Activated B cell treated with CpG ODN at 0.5 μM for 24 hours (primary cell): Measurements from ENCODE around the gene FRMPD1. TPM values are rescaled to one million over a fixed set of nuclear protein-coding genes. Genes with fewer than 3 reads are reported as not detected.

ENCODE experiments used
- ATAC-seq: fragments of 200-7000 bp; cut with Tn5 transposase; one replicate; pipeline ENCODE4 v1.10.0; 2021; ENCODE audit warnings: low read depth, mild to moderate bottlenecking, moderate library complexity
- CTCF ChIA-PET: fragments of 350-600 bp; sonication (Branson Sonifier 250); formaldehyde crosslinking; loops from one replicate; lab custom pipeline; 2021; ENCODE audit warnings: antibody characterized with exemption; lab: Charles Lee
- POLR2A ChIA-PET: fragments of 350-600 bp; sonication (Branson Sonifier 250); formaldehyde crosslinking; loops from one replicate; lab custom pipeline; 2021; ENCODE audit warnings: antibody characterized with exemption; lab: Charles Lee
- DNase-seq: peaks from one replicate; pipeline ENCODE4 v3.0.0; 2022
- H3K27ac Mint-ChIP-seq: one replicate; pipeline ENCODE4 v1.8.0; 2020; ENCODE audit warnings: mixed read lengths
- H3K27me3 Mint-ChIP-seq: one replicate; pipeline ENCODE4 v1.8.0; 2021; ENCODE audit warnings: mixed read lengths
- H3K36me3 Mint-ChIP-seq: one replicate; pipeline ENCODE4 v1.8.0; 2021; ENCODE audit warnings: low read depth, mixed read lengths
- H3K4me1 Mint-ChIP-seq: one replicate; pipeline ENCODE4 v1.8.0; 2021; ENCODE audit warnings: mixed read lengths
- H3K4me3 Mint-ChIP-seq: one replicate; pipeline ENCODE4 v1.8.0; 2020; ENCODE audit warnings: mild to moderate bottlenecking, mixed read lengths
- H3K9me3 Mint-ChIP-seq: one replicate; pipeline ENCODE4 v1.8.0; 2020; ENCODE audit warnings: mixed read lengths
- CTCF ChIP-seq: fragments of 200-600 bp; IDR thresholded peaks from one replicate; pipeline ENCODE4 v1.8.0; 2022; ENCODE audit warnings: antibody characterized with exemption, mild to moderate bottlenecking
- intact Hi-C: fragments of 100-400 bp; cut with micrococcal nuclease; formaldehyde crosslinking; loops from one replicate; pipeline ENCODE4 v1.15.1; 2024
- total RNA-seq: library from RNA; stranded (reverse); gene quantifications from 2 replicates; pipeline ENCODE4 v1.2.3, GENCODE V29; 2022

The FRMPD1 gene
- total RNA-seq, 1 donor from 2014 or later = 0.07 TPM

- TF ChIP-seq CTCF = no peak
- no peak overlapping the region for H3K27ac Mint-ChIP-seq
- ChIA-PET POLR2A (no interaction called here), CTCF (no interaction called here)
- DNase-seq = no peak
- intact Hi-C loops = no loop called here
- no peaks in the 10 kb centered on the region for H3K36me3 Mint-ChIP-seq
- no peaks in the 10 kb centered on the region for H3K9me3 Mint-ChIP-seq
- H3K4me3 Mint-ChIP-seq = no peak overlapping the region
- H3K27me3 Mint-ChIP-seq = peaks cover 26% of the 10 kb centered on the region
- no peak for ATAC-seq
- no peaks in the 10 kb centered on the region for H3K4me1 Mint-ChIP-seq
Observed at GRCh38 chr9:37663926-37664325, 13.2 kb downstream of the FRMPD1 start.

GRCh38 chr9:37667706-37668105 is 17.0 kb downstream of the FRMPD1 start:
- no peak overlapping the region for H3K27ac Mint-ChIP-seq
- no peaks in the 10 kb centered on the region for H3K9me3 Mint-ChIP-seq
- H3K4me3 Mint-ChIP-seq = no peak overlapping the region
- DNase-seq (no peak), ATAC-seq (no peak)
- TF ChIP-seq CTCF = no peak
- ChIA-PET POLR2A (no interaction called here), CTCF (no interaction called here)
- intact Hi-C loops = no loop called here
- H3K27me3 Mint-ChIP-seq = peaks cover 29% of the 10 kb centered on the region
- H3K36me3 Mint-ChIP-seq = no peaks in the 10 kb centered on the region
- no peaks in the 10 kb centered on the region for H3K4me1 Mint-ChIP-seq

GRCh38 chr9:37668116-37668601 is 17.4 kb downstream of the FRMPD1 start:
- no peak overlapping the region for H3K4me3 Mint-ChIP-seq
- intact Hi-C loops = no loop called here
- no peak for DNase-seq
- no peaks in the 10 kb centered on the region for H3K36me3 Mint-ChIP-seq
- H3K4me1 Mint-ChIP-seq = no peaks in the 10 kb centered on the region
- ChIA-PET CTCF (no interaction called here), POLR2A (no interaction called here)
- ATAC-seq = no peak
- TF ChIP-seq CTCF = no peak
- H3K27me3 Mint-ChIP-seq = peaks cover 29% of the 10 kb centered on the region
- no peaks in the 10 kb centered on the region for H3K9me3 Mint-ChIP-seq
- H3K27ac Mint-ChIP-seq = no peak overlapping the region

- Mint-ChIP-seq H3K27ac (no peak overlapping the region), H3K4me1 (no peaks in the 10 kb centered on the region), H3K36me3 (no peaks in the 10 kb centered on the region), H3K9me3 (no peaks in the 10 kb centered on the region), H3K27me3 (peaks cover 26% of the 10 kb centered on the region), H3K4me3 (no peak overlapping the region)
- no peak for ATAC-seq
- TF ChIP-seq CTCF = no peak
- no peak for DNase-seq
- intact Hi-C loops = no loop called here
- CTCF ChIA-PET = no interaction called here
- POLR2A ChIA-PET = no interaction called here
Observed at GRCh38 chr9:37669232-37669631, 18.5 kb downstream of the FRMPD1 start.

GRCh38 chr9:37675661-37676060 is 24.9 kb downstream of the FRMPD1 start:
- no peak overlapping the region for H3K4me3 Mint-ChIP-seq
- peaks cover 21% of the 10 kb centered on the region for H3K27me3 Mint-ChIP-seq
- ChIA-PET POLR2A (no interaction called here), CTCF (no interaction called here)
- no peak overlapping the region for H3K27ac Mint-ChIP-seq
- intact Hi-C loops = no loop called here
- no peak for DNase-seq
- H3K9me3 Mint-ChIP-seq = no peaks in the 10 kb centered on the region
- H3K36me3 Mint-ChIP-seq = no peaks in the 10 kb centered on the region
- no peaks in the 10 kb centered on the region for H3K4me1 Mint-ChIP-seq
- no peak for ATAC-seq
- TF ChIP-seq CTCF = no peak
